ENCODE data around the gene PRR20G. TPM values are rescaled to one million over a fixed set of nuclear protein-coding genes. Genes with fewer than 3 reads are reported as not detected.
A peak's percentile ranks its signal among the peaks of the same experiment; 100 is the strongest.

Gene PRR20G
- total RNA-seq, 1 donor from 2014 or later, result not detected

- no peak overlapping the region for H3K4me2 ChIP-seq (ENCODE audit: low read length)
- H2AFZ ChIP-seq (ENCODE audit: low read depth, low read length), result no peak overlapping the region
- DNase-seq (ENCODE audit: low read depth), result no peak
- Mint-ChIP-seq H3K9me3 (ENCODE audit: unreplicated experiment) (peaks cover 14% of the 10 kb centered on the region), H3K27me3 (ENCODE audit: low read depth, unreplicated experiment) (peaks cover 59% of the 10 kb centered on the region), H3K36me3 (ENCODE audit: low read depth, unreplicated experiment) (no peaks in the 10 kb centered on the region), H3K4me3 (ENCODE audit: unreplicated experiment) (no peak overlapping the region), H3K4me1 (ENCODE audit: low read depth, unreplicated experiment) (peaks cover 2% of the 10 kb centered on the region), H3K27ac (ENCODE audit: unreplicated experiment) (no peak overlapping the region)
- H3K79me2 ChIP-seq (ENCODE audit: insufficient read depth, low read length), result no peaks in the 10 kb centered on the region
- H3K27ac ChIP-seq (ENCODE audit: low read depth, low read length), result no peak overlapping the region
- H3K4me1 ChIP-seq (ENCODE audit: insufficient read depth, low read length), result no peaks in the 10 kb centered on the region
- H3K36me3 ChIP-seq (ENCODE audit: insufficient read depth, low read length), result no peaks in the 10 kb centered on the region
- H4K20me1 ChIP-seq (ENCODE audit: insufficient read depth, low read length), result no peaks in the 10 kb centered on the region
- H3K9ac ChIP-seq (ENCODE audit: low read length), result no peak overlapping the region
- H3K9me3 ChIP-seq (ENCODE audit: insufficient read depth, low read depth, low read length), result no peaks in the 10 kb centered on the region
- no peak for FAIRE-seq
- TF ChIP-seq EZH2 (IDR thresholded peaks at IDR 0.05; ENCODE audit: insufficient read depth, low read length) (no peak), CTCF (IDR thresholded peaks at IDR 0.05; ENCODE audit: insufficient read depth, low read depth, low read length) (no peak)
- no peak overlapping the region for H3K4me3 ChIP-seq (ENCODE audit: insufficient read depth, low read depth, low read length)
- H3K27me3 ChIP-seq (ENCODE audit: insufficient read depth, low read length), result no peaks in the 10 kb centered on the region
Measured at GRCh38 chr3:127264794-127265514, 22.9 kb downstream of the PRR20G start.

DNA sequence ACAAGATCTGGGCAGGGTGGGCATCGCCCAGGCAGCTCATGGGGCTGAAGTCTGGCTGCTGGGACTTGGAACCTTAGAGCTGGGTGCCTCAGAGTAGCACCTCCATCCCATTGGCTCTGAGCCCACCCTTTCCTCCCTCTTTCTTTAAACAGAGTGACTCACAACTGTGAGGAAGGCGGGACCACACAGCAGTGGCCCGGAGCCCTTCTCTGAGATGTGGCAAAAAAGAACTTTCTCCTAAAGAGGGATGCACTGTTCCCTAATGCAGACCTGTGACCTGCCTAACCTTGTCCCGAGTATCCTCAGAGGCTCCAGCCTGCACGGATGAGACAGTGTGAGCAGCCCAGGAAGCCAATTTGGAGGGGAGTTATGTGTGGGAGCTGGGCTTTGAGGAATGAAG is 23.6 kb downstream of the PRR20G start:
- DNase-seq (ENCODE audit: low read depth) (peak; percentile 2), FAIRE-seq (no peak)
- no peaks in the 10 kb centered on the region for H3K4me1 ChIP-seq (ENCODE audit: insufficient read depth, low read length)
- Mint-ChIP-seq H3K9me3 (ENCODE audit: unreplicated experiment) (peaks cover 9% of the 10 kb centered on the region), H3K27ac (ENCODE audit: unreplicated experiment) (no peak overlapping the region), H3K4me3 (ENCODE audit: unreplicated experiment) (no peak overlapping the region), H3K36me3 (ENCODE audit: low read depth, unreplicated experiment) (no peaks in the 10 kb centered on the region), H3K4me1 (ENCODE audit: low read depth, unreplicated experiment) (peaks cover 2% of the 10 kb centered on the region), H3K27me3 (ENCODE audit: low read depth, unreplicated experiment) (peaks cover 66% of the 10 kb centered on the region)
- H3K4me3 ChIP-seq (ENCODE audit: insufficient read depth, low read depth, low read length), result no peak overlapping the region
- no peak overlapping the region for H3K4me2 ChIP-seq (ENCODE audit: low read length)
- H2AFZ ChIP-seq (ENCODE audit: low read depth, low read length), result no peak overlapping the region
- H3K9ac ChIP-seq (ENCODE audit: low read length), result no peak overlapping the region
- no peak overlapping the region for H3K27ac ChIP-seq (ENCODE audit: low read depth, low read length)
- no peaks in the 10 kb centered on the region for H4K20me1 ChIP-seq (ENCODE audit: insufficient read depth, low read length)
- no peaks in the 10 kb centered on the region for H3K79me2 ChIP-seq (ENCODE audit: insufficient read depth, low read length)
- H3K36me3 ChIP-seq (ENCODE audit: insufficient read depth, low read length), result no peaks in the 10 kb centered on the region
- TF ChIP-seq CTCF (IDR thresholded peaks at IDR 0.05; ENCODE audit: insufficient read depth, low read depth, low read length), result no peak
- no peaks in the 10 kb centered on the region for H3K9me3 ChIP-seq (ENCODE audit: insufficient read depth, low read depth, low read length)
- H3K27me3 ChIP-seq (ENCODE audit: insufficient read depth, low read length), result no peaks in the 10 kb centered on the region

- FAIRE-seq, result no peak
- H3K4me3 Mint-ChIP-seq (ENCODE audit: unreplicated experiment), result no peak overlapping the region
Measured at GRCh38 chr3:127263586-127264231, 24.1 kb downstream of the PRR20G start.

More at GRCh38 chr3:127263586-127264231, 24.1 kb downstream of the PRR20G start:
- Histone ChIP-seq H3K27me3 (ENCODE audit: insufficient read depth, low read length) (no peaks in the 10 kb centered on the region), H3K4me1 (ENCODE audit: insufficient read depth, low read length) (no peaks in the 10 kb centered on the region), H3K27ac (ENCODE audit: low read depth, low read length) (no peak overlapping the region), H3K9me3 (ENCODE audit: insufficient read depth, low read depth, low read length) (no peaks in the 10 kb centered on the region), H3K36me3 (ENCODE audit: insufficient read depth, low read length) (no peaks in the 10 kb centered on the region), H3K4me3 (ENCODE audit: insufficient read depth, low read depth, low read length) (no peak overlapping the region), H3K9ac (ENCODE audit: low read length) (no peak overlapping the region), H3K4me2 (ENCODE audit: low read length) (no peak overlapping the region), H3K79me2 (ENCODE audit: insufficient read depth, low read length) (no peaks in the 10 kb centered on the region), H4K20me1 (ENCODE audit: insufficient read depth, low read length) (no peaks in the 10 kb centered on the region), H2AFZ (ENCODE audit: low read depth, low read length) (no peak overlapping the region)
- no peak for DNase-seq (ENCODE audit: low read depth)
- no peak for TF ChIP-seq CTCF (IDR thresholded peaks at IDR 0.05; ENCODE audit: insufficient read depth, low read depth, low read length)
- TF ChIP-seq EZH2 (IDR thresholded peaks at IDR 0.05; ENCODE audit: insufficient read depth, low read length), result no peak
- H3K4me1 Mint-ChIP-seq (ENCODE audit: low read depth, unreplicated experiment), result peaks cover 2% of the 10 kb centered on the region
- peaks cover 6% of the 10 kb centered on the region for H3K9me3 Mint-ChIP-seq (ENCODE audit: unreplicated experiment)
- no peaks in the 10 kb centered on the region for H3K36me3 Mint-ChIP-seq (ENCODE audit: low read depth, unreplicated experiment)
- H3K27ac Mint-ChIP-seq (ENCODE audit: unreplicated experiment), result no peak overlapping the region
- peaks cover 66% of the 10 kb centered on the region for H3K27me3 Mint-ChIP-seq (ENCODE audit: low read depth, unreplicated experiment)

Measured in astrocyte (in vitro differentiated cells and primary cell).